Activated gamma-delta T cell treated with anti-CD3 and anti-CD28 coated beads, Interleukin-2, amount 50 U/mL, for 16 hours (primary cell): ENCODE results near the gene OPN1SW.

Experiments used
- DNase-seq: peaks from one replicate; pipeline ENCODE4 v3.0.0-alpha.2; 2020; ENCODE audit warnings: low read depth

Gene OPN1SW

GRCh38 chr7:128732521-128733277 is 42.9 kb downstream of the OPN1SW start:
- no peak for DNase-seq

GRCh38 chr7:128731184-128731583 is 44.4 kb downstream of the OPN1SW start:
- DNase-seq = no peak

- DNase-seq = no peak
These were observed 46.1 kb downstream of the OPN1SW start for GRCh38 chr7:128729494-128729893.

GRCh38 chr7:128728598-128728997 is 47.0 kb downstream of the OPN1SW start:
- DNase-seq = no peak

- no peak for DNase-seq
These were observed 48.4 kb downstream of the OPN1SW start for GRCh38 chr7:128727239-128727638.

- no peak for DNase-seq
These were observed 48.9 kb downstream of the OPN1SW start for GRCh38 chr7:128726737-128727072.

- no peak for DNase-seq
These were observed 49.4 kb downstream of the OPN1SW start for GRCh38 chr7:128726059-128726736.

- no peak for DNase-seq
These were observed 50.1 kb downstream of the OPN1SW start for GRCh38 chr7:128725531-128725930.

- no peak for DNase-seq
These were observed 50.9 kb downstream of the OPN1SW start for GRCh38 chr7:128724743-128725142.
